Parathyroid adenoma (tissue), 2 donors: ENCODE data around the gene EFNA4.

Experiments
- H2AFZ ChIP-seq: fragments of 300-600 bp; sonication (generic); one replicate; pipeline ENCODE4 v1.7.0; 2017; ENCODE audit warnings: antibody characterized with exemption, mild to moderate bottlenecking
- H3K27ac ChIP-seq: fragments of 300-600 bp; sonication (generic); one replicate; pipeline ENCODE4 v1.7.0; 2017
- H3K27me3 ChIP-seq: fragments of 300-600 bp; sonication (generic); one replicate; pipeline ENCODE4 v1.7.0; 2017; ENCODE audit warnings: low read length; ENCODE audit not compliant: control insufficient read depth, insufficient read depth
- H3K36me3 ChIP-seq: fragments of 300-600 bp; sonication (generic); one replicate; pipeline ENCODE4 v1.7.0; 2017; ENCODE audit warnings: low read length; ENCODE audit not compliant: control insufficient read depth, insufficient read depth
- H3K4me1 ChIP-seq: fragments of 300-600 bp; sonication (generic); one replicate; pipeline ENCODE4 v1.7.0; 2017; ENCODE audit warnings: control low read depth
- H3K4me2 ChIP-seq: fragments of 300-600 bp; sonication (generic); one replicate; pipeline ENCODE4 v1.7.0; 2017; ENCODE audit warnings: low read length
- H3K4me3 ChIP-seq: fragments of 300-600 bp; sonication (generic); one replicate; pipeline ENCODE4 v1.7.0; 2017; ENCODE audit warnings: low read depth, low read length
- H3K79me2 ChIP-seq: fragments of 300-600 bp; sonication (generic); one replicate; pipeline ENCODE4 v1.7.0; 2017; ENCODE audit warnings: control low read depth
- H3K9ac ChIP-seq: fragments of 300-600 bp; sonication (generic); one replicate; pipeline ENCODE4 v1.7.0; 2017; ENCODE audit warnings: mild to moderate bottlenecking
- H3K9me3 ChIP-seq: fragments of 300-600 bp; sonication (generic); one replicate; pipeline ENCODE4 v1.7.0; 2017; ENCODE audit warnings: low read length; ENCODE audit not compliant: control insufficient read depth
- TF ChIP-seq, protein P1 (sequence below): fragments of 300-600 bp; sonication (generic); IDR thresholded peaks from one replicate; pipeline ENCODE4 v1.7.0; 2017; ENCODE audit warnings: antibody characterized with exemption, mild to moderate bottlenecking
- donor health status: primary hyperparathyroidism.

EFNA4 gene

DNA sequence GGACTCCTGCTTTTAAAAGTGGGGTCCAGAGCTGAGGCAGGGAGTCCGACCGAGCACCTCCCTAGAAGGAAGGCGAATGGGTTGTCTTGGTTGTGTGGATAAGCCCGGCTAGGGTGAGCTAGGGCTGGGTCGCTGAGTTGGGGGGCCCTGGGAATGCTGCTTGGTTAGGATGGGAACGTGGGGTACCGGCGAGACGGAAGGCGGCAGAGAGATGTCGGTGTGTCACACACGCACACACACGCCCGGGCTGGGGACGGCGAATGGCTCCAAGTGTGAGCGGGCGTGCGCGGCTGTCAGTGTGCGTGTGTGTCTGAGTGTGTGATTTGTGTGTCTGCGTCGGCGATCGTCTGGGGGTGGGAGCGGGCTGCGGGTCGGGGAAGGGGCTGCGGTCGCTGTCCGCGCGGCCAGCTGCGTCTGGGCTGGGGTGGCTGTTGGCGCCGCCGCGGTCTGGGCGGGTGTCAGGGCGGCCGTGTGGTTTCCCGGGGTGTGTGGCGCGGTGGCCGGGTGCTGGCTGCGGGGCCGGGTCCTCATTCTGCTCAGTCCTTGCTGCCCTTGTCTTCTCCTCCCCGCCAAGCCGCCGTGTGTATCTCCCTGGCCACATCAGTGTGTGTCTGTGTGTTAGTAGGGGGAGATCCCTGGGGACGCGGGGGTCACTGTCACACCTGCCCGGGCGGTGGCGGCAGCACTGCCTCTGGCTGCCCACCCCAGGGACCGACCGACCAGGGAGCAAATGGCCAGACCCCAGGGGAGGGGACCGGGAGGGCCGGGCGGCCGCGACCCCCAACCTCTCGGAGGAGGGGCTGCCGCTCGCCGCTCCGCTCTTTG, 16.2 kb downstream of the EFNA4 start:
- H3K4me1 ChIP-seq: peaks cover 2% of the 10 kb centered on the region
- H3K4me2 ChIP-seq: peak overlapping the region; percentile 84
- H2AFZ ChIP-seq: no peak overlapping the region
- no peak overlapping the region for H3K27ac ChIP-seq
- peak overlapping the region; percentile 55 for H3K4me3 ChIP-seq
- H3K9me3 ChIP-seq: no peaks in the 10 kb centered on the region
- H3K9ac ChIP-seq: no peak overlapping the region
- no peaks in the 10 kb centered on the region for H3K27me3 ChIP-seq
- TF ChIP-seq, protein P1, sequence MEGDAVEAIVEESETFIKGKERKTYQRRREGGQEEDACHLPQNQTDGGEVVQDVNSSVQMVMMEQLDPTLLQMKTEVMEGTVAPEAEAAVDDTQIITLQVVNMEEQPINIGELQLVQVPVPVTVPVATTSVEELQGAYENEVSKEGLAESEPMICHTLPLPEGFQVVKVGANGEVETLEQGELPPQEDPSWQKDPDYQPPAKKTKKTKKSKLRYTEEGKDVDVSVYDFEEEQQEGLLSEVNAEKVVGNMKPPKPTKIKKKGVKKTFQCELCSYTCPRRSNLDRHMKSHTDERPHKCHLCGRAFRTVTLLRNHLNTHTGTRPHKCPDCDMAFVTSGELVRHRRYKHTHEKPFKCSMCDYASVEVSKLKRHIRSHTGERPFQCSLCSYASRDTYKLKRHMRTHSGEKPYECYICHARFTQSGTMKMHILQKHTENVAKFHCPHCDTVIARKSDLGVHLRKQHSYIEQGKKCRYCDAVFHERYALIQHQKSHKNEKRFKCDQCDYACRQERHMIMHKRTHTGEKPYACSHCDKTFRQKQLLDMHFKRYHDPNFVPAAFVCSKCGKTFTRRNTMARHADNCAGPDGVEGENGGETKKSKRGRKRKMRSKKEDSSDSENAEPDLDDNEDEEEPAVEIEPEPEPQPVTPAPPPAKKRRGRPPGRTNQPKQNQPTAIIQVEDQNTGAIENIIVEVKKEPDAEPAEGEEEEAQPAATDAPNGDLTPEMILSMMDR: no peak
- H3K36me3 ChIP-seq: no peaks in the 10 kb centered on the region
- no peaks in the 10 kb centered on the region for H3K79me2 ChIP-seq

DNA sequence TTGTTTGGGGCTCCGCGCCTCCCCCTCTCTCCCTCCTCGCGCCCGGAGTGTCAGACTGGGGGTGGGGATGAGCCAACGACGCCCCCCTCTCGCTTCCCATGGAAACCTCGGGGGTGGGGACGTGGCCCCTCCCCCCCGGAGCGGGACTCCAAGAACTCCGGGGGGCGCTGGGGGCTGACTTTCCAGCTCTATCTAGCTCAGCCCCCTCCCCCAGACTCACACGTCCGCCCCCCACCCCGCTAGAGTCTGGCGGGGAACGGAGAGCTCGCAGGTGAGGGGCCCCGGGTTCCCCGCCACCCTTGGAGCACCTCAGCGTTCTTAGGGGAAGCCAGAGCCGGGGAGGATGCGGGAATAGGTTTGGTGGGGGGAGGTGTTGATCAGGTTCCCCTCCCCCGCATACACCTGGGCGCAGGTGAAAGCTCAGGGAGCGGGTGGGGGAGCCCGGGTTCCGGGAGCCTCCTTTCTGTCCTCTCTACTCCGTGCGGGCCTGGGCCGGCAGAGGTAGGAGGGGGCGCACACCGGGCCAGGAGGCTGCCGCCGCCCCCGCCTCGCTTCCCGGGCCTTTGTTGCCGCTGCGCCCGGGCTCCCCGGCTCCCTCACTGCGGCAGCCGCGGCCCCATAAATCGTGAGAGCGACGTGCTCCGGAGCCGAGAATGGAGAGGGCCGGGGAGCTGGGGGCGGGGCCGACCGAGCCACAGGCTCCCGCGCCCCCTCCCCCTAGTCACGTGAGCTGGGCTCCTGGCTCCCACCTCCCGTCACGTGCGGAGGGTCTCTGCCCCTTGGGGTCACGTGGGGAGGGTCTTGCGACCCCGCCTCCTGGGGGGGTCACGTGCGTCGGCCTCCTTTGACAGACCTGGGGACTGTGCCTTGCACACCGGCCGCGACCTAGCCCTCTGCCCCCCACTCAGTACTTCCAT, 17.0 kb downstream of the EFNA4 start:
- peak overlapping the region; percentile 84 for H3K4me2 ChIP-seq
- H3K9me3 ChIP-seq: no peaks in the 10 kb centered on the region
- peaks cover 2% of the 10 kb centered on the region for H3K4me1 ChIP-seq
- TF ChIP-seq, protein P1: no peak
- H3K27ac ChIP-seq: no peak overlapping the region
- no peaks in the 10 kb centered on the region for H3K36me3 ChIP-seq
- H2AFZ ChIP-seq: peak overlapping the region; percentile 42
- no peaks in the 10 kb centered on the region for H3K79me2 ChIP-seq
- H3K4me3 ChIP-seq: peak overlapping the region; percentile 55
- H3K9ac ChIP-seq: no peak overlapping the region
- H3K27me3 ChIP-seq: no peaks in the 10 kb centered on the region

DNA sequence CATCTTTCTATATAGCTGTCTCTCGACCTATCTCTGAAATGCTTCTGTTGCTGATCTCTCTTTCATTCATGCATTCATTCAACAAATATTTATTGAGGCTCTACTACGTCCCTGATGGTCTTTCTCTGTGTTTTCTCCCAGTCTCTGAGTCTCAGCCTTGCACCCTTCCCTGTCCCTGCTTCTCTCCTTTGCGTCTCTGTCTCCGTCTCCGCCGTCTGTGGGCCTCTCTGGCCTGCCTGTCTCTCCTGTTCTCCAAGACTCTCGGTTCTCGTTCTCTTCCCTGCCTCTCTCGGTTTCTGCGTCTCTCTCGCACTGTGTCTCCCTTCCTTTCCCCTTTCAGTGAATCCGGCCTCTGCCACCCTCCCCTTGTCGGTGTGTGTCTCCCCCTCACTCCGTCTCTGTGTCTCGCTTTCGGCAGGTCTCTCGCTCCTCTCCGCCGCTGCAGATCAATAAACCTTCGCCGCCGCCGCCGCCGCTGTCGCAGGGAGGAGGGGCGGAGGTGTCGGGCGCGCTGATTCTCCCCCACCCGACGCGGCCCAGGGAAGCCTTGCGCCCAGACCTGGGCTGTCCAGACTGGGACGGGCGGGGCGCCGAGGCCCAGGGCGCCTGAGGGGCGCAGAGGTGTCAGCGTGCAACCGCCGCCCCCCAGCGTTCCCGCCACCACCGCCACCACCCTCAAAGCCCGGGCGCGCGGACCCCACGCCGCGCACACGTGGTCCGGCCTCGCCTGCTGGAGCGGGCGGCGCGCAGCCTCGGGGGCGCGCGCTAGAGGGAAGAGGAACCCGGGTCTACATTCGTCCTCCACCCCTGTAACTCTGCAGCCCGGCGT, 18.1 kb downstream of the EFNA4 start:
- Histone ChIP-seq H3K36me3 (no peaks in the 10 kb centered on the region), H3K9me3 (no peaks in the 10 kb centered on the region), H3K79me2 (no peaks in the 10 kb centered on the region), H3K4me2 (peak overlapping the region; percentile 84), H3K27me3 (no peaks in the 10 kb centered on the region), H3K27ac (no peak overlapping the region), H3K4me3 (peak overlapping the region; percentile 55), H2AFZ (peak overlapping the region; percentile 28), H3K9ac (no peak overlapping the region), H3K4me1 (peaks cover 2% of the 10 kb centered on the region)
- TF ChIP-seq, protein P1: no peak

DNA sequence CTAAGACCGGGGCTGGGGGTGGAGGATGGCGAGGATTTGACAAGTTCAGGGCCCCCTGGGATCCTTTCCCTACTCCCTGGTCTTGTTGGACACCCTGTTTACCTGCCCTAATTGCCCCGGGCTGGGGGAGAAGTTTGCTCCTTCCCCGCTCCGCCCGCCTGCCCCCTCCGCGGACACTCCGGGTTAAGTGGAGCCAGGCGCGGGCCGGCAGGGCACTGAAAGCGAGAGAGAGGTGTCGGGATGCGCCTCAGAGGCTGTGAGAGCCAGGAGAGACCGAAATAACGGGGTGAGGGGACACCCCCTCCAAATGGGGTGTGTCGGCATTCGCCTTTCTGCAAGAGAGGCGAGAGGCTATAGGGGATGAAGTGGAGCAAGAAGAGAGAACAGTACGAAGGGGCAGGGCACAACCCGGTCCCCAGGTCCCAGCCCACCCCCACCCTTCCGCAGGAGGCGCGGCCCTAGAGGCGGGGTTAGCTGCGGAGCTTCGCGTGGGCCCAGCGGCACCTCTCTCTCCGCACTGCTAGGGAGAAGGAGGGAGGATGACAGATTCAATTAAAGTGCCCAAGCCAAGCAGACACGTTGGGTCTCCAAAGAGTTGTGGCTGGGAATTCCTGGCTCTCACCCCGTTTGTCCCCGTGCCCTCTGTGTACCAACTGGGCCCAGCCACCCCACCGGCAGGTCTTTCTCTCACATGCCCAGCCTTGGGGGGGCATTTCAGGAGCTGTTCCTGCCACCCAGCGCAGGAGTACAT, 18.9 kb downstream of the EFNA4 start:
- H3K9ac ChIP-seq: no peak overlapping the region
- no peaks in the 10 kb centered on the region for H3K9me3 ChIP-seq
- peak overlapping the region; percentile 8 for H3K4me3 ChIP-seq
- H2AFZ ChIP-seq: no peak overlapping the region
- H3K79me2 ChIP-seq: no peaks in the 10 kb centered on the region
- H3K36me3 ChIP-seq: no peaks in the 10 kb centered on the region
- peaks cover 2% of the 10 kb centered on the region for H3K4me1 ChIP-seq
- H3K27ac ChIP-seq: no peak overlapping the region
- TF ChIP-seq, protein P1: no peak
- H3K4me2 ChIP-seq: peak overlapping the region; percentile 84
- no peaks in the 10 kb centered on the region for H3K27me3 ChIP-seq
